Measurements from ENCODE around the gene PEX12. TPM values are rescaled to one million over a fixed set of nuclear protein-coding genes. Genes with fewer than 3 reads are reported as not detected.
"Not testable (repeated sequence)": the region's sequence is repeated elsewhere in the genome, so short reads cannot be mapped to it uniquely, and the experiment has no call there.

PEX12 gene
- polyA plus RNA-seq = 8.1 TPM
- long read RNA-seq, donor 1, partial matches to known transcripts = 0 of 1 reads
- long read RNA-seq, donor 1, other reads (novel, unspliced or antisense) = 0 of 1 reads
- long read RNA-seq, donor 2, partial matches to known transcripts = 0 of 1 reads
- long read RNA-seq, donor 2, other reads (novel, unspliced or antisense) = 0 of 1 reads
- long read RNA-seq, donor 3 = 0 reads
- long read RNA-seq, donor 4 = 0 reads
- long read RNA-seq, donor 5, partial matches to known transcripts = 0 of 1 reads
- long read RNA-seq, donor 5, other reads (novel, unspliced or antisense) = 0 of 1 reads
- long read RNA-seq, donor 6, partial matches to known transcripts = 0 of 3 reads
- long read RNA-seq, donor 6, other reads (novel, unspliced or antisense) = 0 of 3 reads
- long read RNA-seq, donor 7 = 0 reads
- long read RNA-seq, donor 8, partial matches to known transcripts = 0 of 3 reads
- long read RNA-seq, donor 8, other reads (novel, unspliced or antisense) = 0 of 3 reads
- long read RNA-seq, donor 9, transcript PEX12-201 (3 exons, 2,675 nt) = major isoform, 5 of 5 reads
- long read RNA-seq, donor 9, partial matches to known transcripts = 0 of 5 reads
- long read RNA-seq, donor 9, other reads (novel, unspliced or antisense) = 0 of 5 reads
- long read RNA-seq, donor 10, partial matches to known transcripts = 14 of 16 reads
- long read RNA-seq, donor 10, other reads (novel, unspliced or antisense) = 0 of 16 reads
- long read RNA-seq, donor 11 = 0 reads

- Histone ChIP-seq H3K4me1 (ENCODE audit: control insufficient read depth, insufficient read depth, low read length) (peaks cover 7% of the 10 kb centered on the region), H3K36me3 (ENCODE audit: control insufficient read depth, insufficient read depth, low read length) (peaks cover 9% of the 10 kb centered on the region), H3K4me3 (ENCODE audit: low read length) (peak within 1 kb of the TSS; percentile 86), H3K27me3 (ENCODE audit: control insufficient read depth, insufficient read depth, low read length) (peaks cover 3% of the 10 kb centered on the region), H3K27ac (ENCODE audit: low read length) (peak within 1 kb of the TSS; percentile 88), H3K9me3 (ENCODE audit: control insufficient read depth, low read depth, low read length) (no peaks in the 10 kb centered on the region)
- whole genome bisulfite sequencing (ENCODE audit: insufficient coverage, low lambda C conversion rate) = 0% methylated on average over 1 of the region's 45 CpGs
- DNase-seq = peak; percentile 90 to 95
Observed at GRCh38 chr17:35578197-35578928, at the start of gene PEX12. TSS of gene PEX12 (minus strand) at chr17:35578571. CDS start at chr17:35578021, 550 bp downstream.

GRCh38 chr17:35627417-35627816, 49.0 kb upstream of the PEX12 start:
- peak; percentile 36 to 68 for DNase-seq
- Histone ChIP-seq H3K4me3 (ENCODE audit: low read length) (no peak overlapping the region), H3K27ac (ENCODE audit: low read length) (no peak overlapping the region), H3K9me3 (ENCODE audit: control insufficient read depth, low read depth, low read length) (no peaks in the 10 kb centered on the region), H3K27me3 (ENCODE audit: control insufficient read depth, insufficient read depth, low read length) (no peaks in the 10 kb centered on the region), H3K36me3 (ENCODE audit: control insufficient read depth, insufficient read depth, low read length) (peaks cover 52% of the 10 kb centered on the region), H3K4me1 (ENCODE audit: control insufficient read depth, insufficient read depth, low read length) (peaks cover 3% of the 10 kb centered on the region)
- no CpG with 5 or more reads among the region's 4 CpGs for WGBS (ENCODE audit: insufficient coverage, low lambda C conversion rate)

GRCh38 chr17:35621768-35622167, 43.4 kb upstream of the PEX12 start:
- no peaks in the 10 kb centered on the region for H3K4me1 ChIP-seq (ENCODE audit: control insufficient read depth, insufficient read depth, low read length)
- no peak overlapping the region for H3K4me3 ChIP-seq (ENCODE audit: low read length)
- H3K36me3 ChIP-seq (ENCODE audit: control insufficient read depth, insufficient read depth, low read length) = peaks cover 28% of the 10 kb centered on the region
- DNase-seq = no peak
- WGBS (ENCODE audit: insufficient coverage, low lambda C conversion rate) = 100% methylated on average over 1 of the region's 1 CpG
- H3K27ac ChIP-seq (ENCODE audit: low read length) = no peak overlapping the region
- H3K27me3 ChIP-seq (ENCODE audit: control insufficient read depth, insufficient read depth, low read length) = no peaks in the 10 kb centered on the region
- H3K9me3 ChIP-seq (ENCODE audit: control insufficient read depth, low read depth, low read length) = no peaks in the 10 kb centered on the region

- no peaks in the 10 kb centered on the region for H3K4me1 ChIP-seq (ENCODE audit: control insufficient read depth, insufficient read depth, low read length)
- no peak overlapping the region for H3K4me3 ChIP-seq (ENCODE audit: low read length)
- no peaks in the 10 kb centered on the region for H3K27me3 ChIP-seq (ENCODE audit: control insufficient read depth, insufficient read depth, low read length)
- H3K36me3 ChIP-seq (ENCODE audit: control insufficient read depth, insufficient read depth, low read length) = peaks cover 11% of the 10 kb centered on the region
- H3K27ac ChIP-seq (ENCODE audit: low read length) = no peak overlapping the region
- H3K9me3 ChIP-seq (ENCODE audit: control insufficient read depth, low read depth, low read length) = no peaks in the 10 kb centered on the region
- DNase-seq = no peak
Observed at GRCh38 chr17:35618628-35619027, 40.3 kb upstream of the PEX12 start.

- H3K36me3 ChIP-seq (ENCODE audit: control insufficient read depth, insufficient read depth, low read length) = peaks cover 13% of the 10 kb centered on the region
- no peak overlapping the region for H3K4me3 ChIP-seq (ENCODE audit: low read length)
- DNase-seq = no peak
- no peaks in the 10 kb centered on the region for H3K27me3 ChIP-seq (ENCODE audit: control insufficient read depth, insufficient read depth, low read length)
- 100% methylated on average over 1 of the region's 2 CpGs for WGBS (ENCODE audit: insufficient coverage, low lambda C conversion rate)
- no peaks in the 10 kb centered on the region for H3K4me1 ChIP-seq (ENCODE audit: control insufficient read depth, insufficient read depth, low read length)
- no peaks in the 10 kb centered on the region for H3K9me3 ChIP-seq (ENCODE audit: control insufficient read depth, low read depth, low read length)
- H3K27ac ChIP-seq (ENCODE audit: low read length) = no peak overlapping the region
Observed at GRCh38 chr17:35617505-35617904, 39.1 kb upstream of the PEX12 start.

GRCh38 chr17:35616536-35616935, 38.2 kb upstream of the PEX12 start:
- Histone ChIP-seq H3K27me3 (ENCODE audit: control insufficient read depth, insufficient read depth, low read length) (no peaks in the 10 kb centered on the region), H3K9me3 (ENCODE audit: control insufficient read depth, low read depth, low read length) (no peaks in the 10 kb centered on the region), H3K4me1 (ENCODE audit: control insufficient read depth, insufficient read depth, low read length) (no peaks in the 10 kb centered on the region), H3K4me3 (ENCODE audit: low read length) (no peak overlapping the region), H3K36me3 (ENCODE audit: control insufficient read depth, insufficient read depth, low read length) (peaks cover 17% of the 10 kb centered on the region), H3K27ac (ENCODE audit: low read length) (no peak overlapping the region)
- WGBS (ENCODE audit: insufficient coverage, low lambda C conversion rate) = 84% methylated on average over 3 of the region's 7 CpGs
- no peak for DNase-seq

GRCh38 chr17:35614810-35615209, 36.4 kb upstream of the PEX12 start:
- H3K4me3 ChIP-seq (ENCODE audit: low read length) = no peak overlapping the region
- no peak overlapping the region for H3K27ac ChIP-seq (ENCODE audit: low read length)
- H3K9me3 ChIP-seq (ENCODE audit: control insufficient read depth, low read depth, low read length) = no peaks in the 10 kb centered on the region
- H3K4me1 ChIP-seq (ENCODE audit: control insufficient read depth, insufficient read depth, low read length) = no peaks in the 10 kb centered on the region
- WGBS (ENCODE audit: insufficient coverage, low lambda C conversion rate) = no CpG with 5 or more reads among the region's 3 CpGs
- H3K36me3 ChIP-seq (ENCODE audit: control insufficient read depth, insufficient read depth, low read length) = peaks cover 21% of the 10 kb centered on the region
- H3K27me3 ChIP-seq (ENCODE audit: control insufficient read depth, insufficient read depth, low read length) = no peaks in the 10 kb centered on the region
- DNase-seq = no peak

- H3K27ac ChIP-seq (ENCODE audit: low read length) = no peak overlapping the region
- H3K4me1 ChIP-seq (ENCODE audit: control insufficient read depth, insufficient read depth, low read length) = no peaks in the 10 kb centered on the region
- DNase-seq = peak; percentile 22 to 37
- H3K27me3 ChIP-seq (ENCODE audit: control insufficient read depth, insufficient read depth, low read length) = no peaks in the 10 kb centered on the region
- H3K36me3 ChIP-seq (ENCODE audit: control insufficient read depth, insufficient read depth, low read length) = peaks cover 35% of the 10 kb centered on the region
- 86% methylated on average over 2 of the region's 2 CpGs for WGBS (ENCODE audit: insufficient coverage, low lambda C conversion rate)
- no peak overlapping the region for H3K4me3 ChIP-seq (ENCODE audit: low read length)
- H3K9me3 ChIP-seq (ENCODE audit: control insufficient read depth, low read depth, low read length) = no peaks in the 10 kb centered on the region
Observed at GRCh38 chr17:35612924-35613521, 34.7 kb upstream of the PEX12 start.

GRCh38 chr17:35610746-35611145, 32.4 kb upstream of the PEX12 start:
- H3K4me1 ChIP-seq (ENCODE audit: control insufficient read depth, insufficient read depth, low read length); H3K27ac ChIP-seq (ENCODE audit: low read length); H3K4me3 ChIP-seq (ENCODE audit: low read length); H3K9me3 ChIP-seq (ENCODE audit: control insufficient read depth, low read depth, low read length); DNase-seq; H3K27me3 ChIP-seq (ENCODE audit: control insufficient read depth, insufficient read depth, low read length): not testable (repeated sequence)
- 90% methylated on average over 2 of the region's 12 CpGs for WGBS (ENCODE audit: insufficient coverage, low lambda C conversion rate)
- H3K36me3 ChIP-seq (ENCODE audit: control insufficient read depth, insufficient read depth, low read length) = peaks cover 46% of the 10 kb centered on the region

- H3K36me3 ChIP-seq (ENCODE audit: control insufficient read depth, insufficient read depth, low read length) = peaks cover 50% of the 10 kb centered on the region
- no peak overlapping the region for H3K4me3 ChIP-seq (ENCODE audit: low read length)
- H3K9me3 ChIP-seq (ENCODE audit: control insufficient read depth, low read depth, low read length) = no peaks in the 10 kb centered on the region
- H3K4me1 ChIP-seq (ENCODE audit: control insufficient read depth, insufficient read depth, low read length) = no peaks in the 10 kb centered on the region
- H3K27me3 ChIP-seq (ENCODE audit: control insufficient read depth, insufficient read depth, low read length) = no peaks in the 10 kb centered on the region
- DNase-seq = no peak
- WGBS (ENCODE audit: insufficient coverage, low lambda C conversion rate) = 100% methylated on average over 2 of the region's 4 CpGs
- H3K27ac ChIP-seq (ENCODE audit: low read length) = no peak overlapping the region
Observed at GRCh38 chr17:35609831-35610230, 31.5 kb upstream of the PEX12 start.

Data from large intestine (tissue), 12 donors.